GM23338 (cell line): ENCODE results near the gene KRTAP10-6. TPM values are rescaled to one million over a fixed set of nuclear protein-coding genes. Genes with fewer than 3 reads are reported as not detected.

ENCODE experiments used
- ATAC-seq: fragments of 200-7000 bp; cut with Tn5 transposase; 3 replicates; pipeline ENCODE4 v1.9.1; 2020
- DNase-seq: peaks from one replicate; pipeline ENCODE4 v3.0.0-alpha.2; 2015; ENCODE audit warnings: low spot score
- H2AFZ ChIP-seq: fragments of 200-600 bp; sonication (generic); 2 replicates; pipeline ENCODE4 v1.8.0; 2016; ENCODE audit warnings: antibody characterized with exemption, mild to moderate bottlenecking, moderate library complexity
- H3F3A ChIP-seq: fragments of 200-600 bp; sonication (generic); replicated peaks from 2 replicates; pipeline ENCODE4 v1.8.0; 2017; ENCODE audit warnings: antibody characterized with exemption, mixed run types, low read depth
- H3K27ac ChIP-seq: fragments of 200-600 bp; sonication (generic); 2 replicates; pipeline ENCODE4 v1.6.1; 2016; ENCODE audit warnings: low read depth
- H3K27me3 ChIP-seq: fragments of 200-600 bp; sonication (generic); 2 replicates; pipeline ENCODE4 v1.8.0; 2016; ENCODE audit warnings: mild to moderate bottlenecking, mixed run types, moderate library complexity; ENCODE audit not compliant: insufficient read depth
- H3K36me3 ChIP-seq: fragments of 200-600 bp; sonication (generic); 2 replicates; pipeline ENCODE4 v1.8.0; 2016; ENCODE audit warnings: mild to moderate bottlenecking; ENCODE audit not compliant: insufficient read depth
- H3K4me1 ChIP-seq: fragments of 200-600 bp; sonication (generic); 2 replicates; pipeline ENCODE4 v1.8.0; 2016; ENCODE audit warnings: mild to moderate bottlenecking, moderate library complexity; ENCODE audit not compliant: insufficient read depth
- H3K4me2 ChIP-seq: fragments of 200-600 bp; sonication (generic); 2 replicates; pipeline ENCODE4 v1.7.1; 2017; ENCODE audit warnings: mixed run types
- H3K4me3 ChIP-seq: fragments of 200-600 bp; sonication (generic); 2 replicates; pipeline ENCODE4 v1.6.1; 2016; ENCODE audit warnings: mixed run types
- H3K79me2 ChIP-seq: fragments of 200-600 bp; sonication (generic); replicated peaks from 2 replicates; pipeline ENCODE4 v1.8.0; 2017; ENCODE audit warnings: mild to moderate bottlenecking; ENCODE audit not compliant: insufficient read depth
- H3K9me2 ChIP-seq: fragments of 200-600 bp; sonication (generic); 2 replicates; pipeline ENCODE4 v1.8.0; 2017; ENCODE audit not compliant: insufficient read depth
- H4K20me1 ChIP-seq: fragments of 200-600 bp; sonication (generic); replicated peaks from 2 replicates; pipeline ENCODE4 v1.8.0; 2017; ENCODE audit warnings: mild to moderate bottlenecking; ENCODE audit not compliant: insufficient read depth
- H3K27ac Mint-ChIP-seq: 2 replicates; pipeline ENCODE4 v1.8.0; 2020; ENCODE audit warnings: inconsistent platforms, mild to moderate bottlenecking, moderate library complexity, mixed read lengths
- H3K27me3 Mint-ChIP-seq: 3 replicates; pipeline ENCODE4 v1.8.0; 2022; ENCODE audit warnings: low read depth, mild to moderate bottlenecking, moderate library complexity, mixed read lengths, inconsistent platforms; ENCODE audit not compliant: insufficient read depth, poor library complexity
- H3K36me3 Mint-ChIP-seq: 3 replicates; pipeline ENCODE4 v1.8.0; 2021; ENCODE audit warnings: low read depth, mild to moderate bottlenecking, inconsistent platforms, moderate library complexity, mixed read lengths
- H3K4me1 Mint-ChIP-seq: 3 replicates; pipeline ENCODE4 v1.8.0; 2020; ENCODE audit warnings: mild to moderate bottlenecking, inconsistent platforms, mixed read lengths
- H3K4me3 Mint-ChIP-seq: 3 replicates; pipeline ENCODE4 v1.8.0; 2021; ENCODE audit warnings: moderate library complexity, mild to moderate bottlenecking, inconsistent platforms, mixed read lengths
- H3K9me3 Mint-ChIP-seq: 3 replicates; pipeline ENCODE4 v1.8.0; 2020; ENCODE audit warnings: moderate library complexity, mild to moderate bottlenecking, inconsistent platforms, mixed read lengths
- CREB1 ChIP-seq: fragments of 250-450 bp; sonication (Bioruptor Pico); IDR thresholded peaks from 2 replicates; pipeline ENCODE4 v1.5.0; 2020; ENCODE audit warnings: low read depth, mild to moderate bottlenecking, moderate library complexity
- EZH2phosphoT487 ChIP-seq: fragments of 200-600 bp; sonication (generic); IDR thresholded peaks from one replicate; pipeline ENCODE4 v1.8.1; 2018; ENCODE audit warnings: antibody characterized with exemption; ENCODE audit not compliant: unreplicated experiment
- POLR2AphosphoS5 ChIP-seq: IDR thresholded peaks from 2 replicates; pipeline ENCODE4 v1.6.1; 2016; ENCODE audit warnings: antibody characterized with exemption, low read depth
- STAT1 ChIP-seq: IDR thresholded peaks from one replicate; pipeline ENCODE4 v1.6.1; 2016; ENCODE audit warnings: antibody characterized with exemption; ENCODE audit not compliant: unreplicated experiment
- ZNF114 ChIP-seq: fragments of 250-450 bp; sonication (Bioruptor Pico); IDR thresholded peaks from 2 replicates; pipeline ENCODE4 v1.5.0; 2020; ENCODE audit warnings: mild to moderate bottlenecking, moderate library complexity
- polyA plus RNA-seq: library from polyadenylated mRNA; unstranded; fragments of >200 nt; fragmentation: Nextera tagmentation; extraction: Ambion mirVana; gene quantifications from 2 replicates; pipeline ENCODE4 v1.2.1, GENCODE V29; 2016
- total RNA-seq: library from RNA; depleted of rRNA; stranded (reverse); fragments of >200 nt; shearing (Covaris generic); gene quantifications from 2 replicates; pipeline ENCODE4 v1.2.3, GENCODE V29; 2014
- TF ChIP-seq, protein P1 (sequence below), 2 experiments: fragments of 200-600 bp in 1 of 2; sonication (generic) in 1 of 2; conservative IDR thresholded peaks; 2 replicates each; pipeline versions ENCODE4 v1.5.1 to v1.6.1; 2016 to 2017; ENCODE audit warnings: antibody characterized with exemption in 2 of 2, low read depth in 2 of 2, mild to moderate bottlenecking in 2 of 2, moderate library complexity in 1 of 2
- TF ChIP-seq, protein P2 (sequence below): IDR thresholded peaks from 2 replicates; pipeline ENCODE4 v1.6.1; 2016; ENCODE audit warnings: antibody characterized with exemption
- TF ChIP-seq, protein P3 (sequence below): IDR thresholded peaks from one replicate; pipeline ENCODE4 v1.6.1; 2018; ENCODE audit warnings: antibody characterized with exemption; ENCODE audit not compliant: unreplicated experiment
- TF ChIP-seq, protein P4 (sequence below): fragments of 250-450 bp; sonication (Bioruptor Pico); IDR thresholded peaks from 2 replicates; pipeline ENCODE4 v1.5.0; 2020; ENCODE audit warnings: mild to moderate bottlenecking, moderate library complexity

The KRTAP10-6 gene
- total and polyA plus RNA-seq, 2 experiments from 2014 or later = not detected

DNA sequence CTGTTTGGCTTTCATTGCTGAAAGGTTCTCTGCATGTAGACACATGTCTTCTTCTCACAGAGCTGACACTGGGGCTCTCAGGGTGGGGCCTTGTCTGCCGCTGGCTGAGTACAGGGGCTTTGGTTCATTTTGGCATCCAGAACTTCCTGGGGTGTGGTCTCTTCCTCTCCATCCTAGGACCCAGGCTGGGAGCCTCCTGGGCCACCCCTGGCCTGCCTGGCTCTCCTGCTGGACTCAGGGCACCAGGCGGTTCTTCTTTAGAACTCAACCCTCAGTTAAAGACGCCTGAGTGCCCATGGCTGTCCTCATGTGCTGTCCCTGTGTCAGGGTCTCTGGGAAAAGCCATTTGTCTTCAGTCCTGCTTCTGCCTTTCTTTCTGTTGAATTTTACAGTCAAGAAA, 6.4 kb downstream of the KRTAP10-6 start:
- no peak for DNase-seq
- no peak overlapping the region for H3K27ac Mint-ChIP-seq
- Histone ChIP-seq H3K9me2 (no peaks in the 10 kb centered on the region), H3K79me2 (no peaks in the 10 kb centered on the region), H3K4me2 (no peak overlapping the region), H3K27ac (no peak overlapping the region), H3K27me3 (no peaks in the 10 kb centered on the region), H3K36me3 (no peaks in the 10 kb centered on the region), H3F3A (no peaks in the 10 kb centered on the region), H4K20me1 (no peaks in the 10 kb centered on the region), H2AFZ (no peak overlapping the region), H3K4me3 (no peak overlapping the region), H3K4me1 (no peaks in the 10 kb centered on the region)
- TF ChIP-seq POLR2AphosphoS5 (no peak), ZNF114 (CRISPR knock-in tag) (no peak), STAT1 (no peak), EZH2phosphoT487 (no peak), CREB1 (no peak)
- TF ChIP-seq, protein P1, sequence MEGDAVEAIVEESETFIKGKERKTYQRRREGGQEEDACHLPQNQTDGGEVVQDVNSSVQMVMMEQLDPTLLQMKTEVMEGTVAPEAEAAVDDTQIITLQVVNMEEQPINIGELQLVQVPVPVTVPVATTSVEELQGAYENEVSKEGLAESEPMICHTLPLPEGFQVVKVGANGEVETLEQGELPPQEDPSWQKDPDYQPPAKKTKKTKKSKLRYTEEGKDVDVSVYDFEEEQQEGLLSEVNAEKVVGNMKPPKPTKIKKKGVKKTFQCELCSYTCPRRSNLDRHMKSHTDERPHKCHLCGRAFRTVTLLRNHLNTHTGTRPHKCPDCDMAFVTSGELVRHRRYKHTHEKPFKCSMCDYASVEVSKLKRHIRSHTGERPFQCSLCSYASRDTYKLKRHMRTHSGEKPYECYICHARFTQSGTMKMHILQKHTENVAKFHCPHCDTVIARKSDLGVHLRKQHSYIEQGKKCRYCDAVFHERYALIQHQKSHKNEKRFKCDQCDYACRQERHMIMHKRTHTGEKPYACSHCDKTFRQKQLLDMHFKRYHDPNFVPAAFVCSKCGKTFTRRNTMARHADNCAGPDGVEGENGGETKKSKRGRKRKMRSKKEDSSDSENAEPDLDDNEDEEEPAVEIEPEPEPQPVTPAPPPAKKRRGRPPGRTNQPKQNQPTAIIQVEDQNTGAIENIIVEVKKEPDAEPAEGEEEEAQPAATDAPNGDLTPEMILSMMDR (conservative IDR thresholded peaks at IDR 0.05; ENCODE audit: low read depth in 2 of 2) = no peak
- TF ChIP-seq, protein P2, sequence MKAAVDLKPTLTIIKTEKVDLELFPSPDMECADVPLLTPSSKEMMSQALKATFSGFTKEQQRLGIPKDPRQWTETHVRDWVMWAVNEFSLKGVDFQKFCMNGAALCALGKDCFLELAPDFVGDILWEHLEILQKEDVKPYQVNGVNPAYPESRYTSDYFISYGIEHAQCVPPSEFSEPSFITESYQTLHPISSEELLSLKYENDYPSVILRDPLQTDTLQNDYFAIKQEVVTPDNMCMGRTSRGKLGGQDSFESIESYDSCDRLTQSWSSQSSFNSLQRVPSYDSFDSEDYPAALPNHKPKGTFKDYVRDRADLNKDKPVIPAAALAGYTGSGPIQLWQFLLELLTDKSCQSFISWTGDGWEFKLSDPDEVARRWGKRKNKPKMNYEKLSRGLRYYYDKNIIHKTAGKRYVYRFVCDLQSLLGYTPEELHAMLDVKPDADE = no peak
- TF ChIP-seq, protein P3, sequence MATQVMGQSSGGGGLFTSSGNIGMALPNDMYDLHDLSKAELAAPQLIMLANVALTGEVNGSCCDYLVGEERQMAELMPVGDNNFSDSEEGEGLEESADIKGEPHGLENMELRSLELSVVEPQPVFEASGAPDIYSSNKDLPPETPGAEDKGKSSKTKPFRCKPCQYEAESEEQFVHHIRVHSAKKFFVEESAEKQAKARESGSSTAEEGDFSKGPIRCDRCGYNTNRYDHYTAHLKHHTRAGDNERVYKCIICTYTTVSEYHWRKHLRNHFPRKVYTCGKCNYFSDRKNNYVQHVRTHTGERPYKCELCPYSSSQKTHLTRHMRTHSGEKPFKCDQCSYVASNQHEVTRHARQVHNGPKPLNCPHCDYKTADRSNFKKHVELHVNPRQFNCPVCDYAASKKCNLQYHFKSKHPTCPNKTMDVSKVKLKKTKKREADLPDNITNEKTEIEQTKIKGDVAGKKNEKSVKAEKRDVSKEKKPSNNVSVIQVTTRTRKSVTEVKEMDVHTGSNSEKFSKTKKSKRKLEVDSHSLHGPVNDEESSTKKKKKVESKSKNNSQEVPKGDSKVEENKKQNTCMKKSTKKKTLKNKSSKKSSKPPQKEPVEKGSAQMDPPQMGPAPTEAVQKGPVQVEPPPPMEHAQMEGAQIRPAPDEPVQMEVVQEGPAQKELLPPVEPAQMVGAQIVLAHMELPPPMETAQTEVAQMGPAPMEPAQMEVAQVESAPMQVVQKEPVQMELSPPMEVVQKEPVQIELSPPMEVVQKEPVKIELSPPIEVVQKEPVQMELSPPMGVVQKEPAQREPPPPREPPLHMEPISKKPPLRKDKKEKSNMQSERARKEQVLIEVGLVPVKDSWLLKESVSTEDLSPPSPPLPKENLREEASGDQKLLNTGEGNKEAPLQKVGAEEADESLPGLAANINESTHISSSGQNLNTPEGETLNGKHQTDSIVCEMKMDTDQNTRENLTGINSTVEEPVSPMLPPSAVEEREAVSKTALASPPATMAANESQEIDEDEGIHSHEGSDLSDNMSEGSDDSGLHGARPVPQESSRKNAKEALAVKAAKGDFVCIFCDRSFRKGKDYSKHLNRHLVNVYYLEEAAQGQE = no peak
- TF ChIP-seq, protein P4, sequence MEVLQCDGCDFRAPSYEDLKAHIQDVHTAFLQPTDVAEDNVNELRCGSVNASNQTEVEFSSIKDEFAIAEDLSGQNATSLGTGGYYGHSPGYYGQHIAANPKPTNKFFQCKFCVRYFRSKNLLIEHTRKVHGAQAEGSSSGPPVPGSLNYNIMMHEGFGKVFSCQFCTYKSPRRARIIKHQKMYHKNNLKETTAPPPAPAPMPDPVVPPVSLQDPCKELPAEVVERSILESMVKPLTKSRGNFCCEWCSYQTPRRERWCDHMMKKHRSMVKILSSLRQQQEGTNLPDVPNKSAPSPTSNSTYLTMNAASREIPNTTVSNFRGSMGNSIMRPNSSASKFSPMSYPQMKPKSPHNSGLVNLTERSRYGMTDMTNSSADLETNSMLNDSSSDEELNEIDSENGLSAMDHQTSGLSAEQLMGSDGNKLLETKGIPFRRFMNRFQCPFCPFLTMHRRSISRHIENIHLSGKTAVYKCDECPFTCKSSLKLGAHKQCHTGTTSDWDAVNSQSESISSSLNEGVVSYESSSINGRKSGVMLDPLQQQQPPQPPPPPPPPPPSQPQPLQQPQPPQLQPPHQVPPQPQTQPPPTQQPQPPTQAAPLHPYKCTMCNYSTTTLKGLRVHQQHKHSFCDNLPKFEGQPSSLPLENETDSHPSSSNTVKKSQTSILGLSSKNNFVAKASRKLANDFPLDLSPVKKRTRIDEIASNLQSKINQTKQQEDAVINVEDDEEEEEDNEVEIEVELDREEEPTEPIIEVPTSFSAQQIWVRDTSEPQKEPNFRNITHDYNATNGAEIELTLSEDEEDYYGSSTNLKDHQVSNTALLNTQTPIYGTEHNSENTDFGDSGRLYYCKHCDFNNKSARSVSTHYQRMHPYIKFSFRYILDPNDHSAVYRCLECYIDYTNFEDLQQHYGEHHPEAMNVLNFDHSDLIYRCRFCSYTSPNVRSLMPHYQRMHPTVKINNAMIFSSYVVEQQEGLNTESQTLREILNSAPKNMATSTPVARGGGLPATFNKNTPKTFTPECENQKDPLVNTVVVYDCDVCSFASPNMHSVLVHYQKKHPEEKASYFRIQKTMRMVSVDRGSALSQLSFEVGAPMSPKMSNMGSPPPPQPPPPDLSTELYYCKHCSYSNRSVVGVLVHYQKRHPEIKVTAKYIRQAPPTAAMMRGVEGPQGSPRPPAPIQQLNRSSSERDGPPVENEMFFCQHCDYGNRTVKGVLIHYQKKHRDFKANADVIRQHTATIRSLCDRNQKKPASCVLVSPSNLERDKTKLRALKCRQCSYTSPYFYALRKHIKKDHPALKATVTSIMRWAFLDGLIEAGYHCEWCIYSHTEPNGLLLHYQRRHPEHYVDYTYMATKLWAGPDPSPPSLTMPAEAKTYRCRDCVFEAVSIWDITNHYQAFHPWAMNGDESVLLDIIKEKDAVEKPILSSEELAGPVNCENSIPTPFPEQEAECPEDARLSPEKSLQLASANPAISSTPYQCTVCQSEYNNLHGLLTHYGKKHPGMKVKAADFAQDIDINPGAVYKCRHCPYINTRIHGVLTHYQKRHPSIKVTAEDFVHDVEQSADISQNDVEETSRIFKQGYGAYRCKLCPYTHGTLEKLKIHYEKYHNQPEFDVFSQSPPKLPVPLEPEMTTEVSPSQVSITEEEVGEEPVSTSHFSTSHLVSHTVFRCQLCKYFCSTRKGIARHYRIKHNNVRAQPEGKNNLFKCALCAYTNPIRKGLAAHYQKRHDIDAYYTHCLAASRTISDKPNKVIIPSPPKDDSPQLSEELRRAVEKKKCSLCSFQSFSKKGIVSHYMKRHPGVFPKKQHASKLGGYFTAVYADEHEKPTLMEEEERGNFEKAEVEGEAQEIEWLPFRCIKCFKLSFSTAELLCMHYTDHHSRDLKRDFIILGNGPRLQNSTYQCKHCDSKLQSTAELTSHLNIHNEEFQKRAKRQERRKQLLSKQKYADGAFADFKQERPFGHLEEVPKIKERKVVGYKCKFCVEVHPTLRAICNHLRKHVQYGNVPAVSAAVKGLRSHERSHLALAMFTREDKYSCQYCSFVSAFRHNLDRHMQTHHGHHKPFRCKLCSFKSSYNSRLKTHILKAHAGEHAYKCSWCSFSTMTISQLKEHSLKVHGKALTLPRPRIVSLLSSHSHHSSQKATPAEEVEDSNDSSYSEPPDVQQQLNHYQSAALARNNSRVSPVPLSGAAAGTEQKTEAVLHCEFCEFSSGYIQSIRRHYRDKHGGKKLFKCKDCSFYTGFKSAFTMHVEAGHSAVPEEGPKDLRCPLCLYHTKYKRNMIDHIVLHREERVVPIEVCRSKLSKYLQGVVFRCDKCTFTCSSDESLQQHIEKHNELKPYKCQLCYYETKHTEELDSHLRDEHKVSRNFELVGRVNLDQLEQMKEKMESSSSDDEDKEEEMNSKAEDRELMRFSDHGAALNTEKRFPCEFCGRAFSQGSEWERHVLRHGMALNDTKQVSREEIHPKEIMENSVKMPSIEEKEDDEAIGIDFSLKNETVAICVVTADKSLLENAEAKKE (CRISPR knock-in tag) = no peak
- peaks cover 6% of the 10 kb centered on the region for H3K9me3 Mint-ChIP-seq
- ATAC-seq = no peak
- no peak overlapping the region for H3K4me3 Mint-ChIP-seq
- peaks cover 9% of the 10 kb centered on the region for H3K27me3 Mint-ChIP-seq
- H3K4me1 Mint-ChIP-seq = no peaks in the 10 kb centered on the region
- H3K36me3 Mint-ChIP-seq = no peaks in the 10 kb centered on the region; the same call in 2 of the 3 replicates
